ENCODE data around the gene STC2.
"Not testable (repeated sequence)": the region's sequence is repeated elsewhere in the genome, so short reads cannot be mapped to it uniquely, and the experiment has no call there.

The STC2 gene, protein sequence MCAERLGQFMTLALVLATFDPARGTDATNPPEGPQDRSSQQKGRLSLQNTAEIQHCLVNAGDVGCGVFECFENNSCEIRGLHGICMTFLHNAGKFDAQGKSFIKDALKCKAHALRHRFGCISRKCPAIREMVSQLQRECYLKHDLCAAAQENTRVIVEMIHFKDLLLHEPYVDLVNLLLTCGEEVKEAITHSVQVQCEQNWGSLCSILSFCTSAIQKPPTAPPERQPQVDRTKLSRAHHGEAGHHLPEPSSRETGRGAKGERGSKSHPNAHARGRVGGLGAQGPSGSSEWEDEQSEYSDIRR

DNA sequence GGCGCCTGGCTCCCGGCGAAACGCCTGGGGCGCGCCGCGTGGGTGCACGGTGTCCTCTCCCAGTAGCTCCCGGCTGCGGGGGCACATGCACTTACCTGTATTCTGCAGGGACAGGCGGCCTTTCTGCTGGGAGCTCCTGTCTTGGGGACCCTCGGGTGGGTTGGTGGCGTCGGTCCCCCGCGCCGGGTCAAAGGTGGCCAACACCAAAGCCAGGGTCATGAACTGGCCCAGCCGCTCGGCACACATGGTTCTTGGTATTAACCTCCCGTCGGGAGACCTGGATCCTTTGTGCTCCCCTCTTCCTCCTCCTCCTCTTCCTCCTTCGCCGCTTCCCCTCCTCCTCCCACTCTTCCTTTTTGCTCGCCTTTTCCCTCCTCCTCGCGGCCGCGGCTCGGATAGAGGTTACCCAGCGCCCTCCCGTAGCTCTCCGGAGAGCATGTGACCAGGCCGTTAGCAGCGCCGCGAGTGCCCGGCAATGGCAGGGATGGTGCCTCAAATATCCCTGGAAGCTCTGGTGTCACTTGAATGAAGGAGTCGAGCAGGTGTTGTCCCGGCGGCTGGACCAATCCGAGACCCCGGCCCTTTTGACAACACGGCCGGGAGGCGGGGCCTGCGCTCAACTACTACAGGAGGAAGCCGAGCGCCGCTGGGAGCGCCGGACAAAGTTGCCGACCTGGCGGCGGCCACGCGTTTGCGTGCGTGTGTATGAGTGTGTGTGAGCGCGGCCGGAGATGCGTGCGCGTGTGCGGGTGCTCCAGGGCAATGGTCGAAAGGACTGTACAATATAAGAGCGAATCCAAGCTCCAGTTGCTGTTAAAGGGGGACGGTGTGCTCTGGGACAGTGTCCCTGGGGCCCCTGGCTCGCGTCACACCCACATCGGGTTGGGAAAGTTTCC is at the start of gene STC2:
STC2 (minus strand) TSS at position 467 of the 896 bp plus-strand sequence; CDS start at position 246, 221 bp downstream.
- no peak for DNase-seq

DNA sequence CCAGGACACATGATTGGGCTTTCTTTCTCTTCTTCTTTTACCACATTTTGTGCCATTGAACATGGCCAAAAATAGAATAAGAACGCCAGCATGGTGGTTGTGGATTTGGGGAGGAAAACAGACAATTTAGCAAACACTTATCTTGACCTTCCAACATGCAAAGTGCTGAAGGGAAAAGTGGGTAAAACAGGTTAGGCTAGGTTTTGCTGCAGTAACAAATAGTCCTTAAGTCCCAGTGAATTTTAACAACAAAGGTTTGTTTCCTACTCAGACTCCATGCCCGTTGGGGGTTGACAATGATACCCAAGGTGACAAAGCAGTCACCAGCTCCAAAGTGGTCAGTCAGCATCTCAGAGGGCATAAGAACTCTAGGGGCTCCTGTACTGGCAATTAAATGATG is 43.2 kb upstream of the STC2 start:
- DNase-seq = no peak

DNA sequence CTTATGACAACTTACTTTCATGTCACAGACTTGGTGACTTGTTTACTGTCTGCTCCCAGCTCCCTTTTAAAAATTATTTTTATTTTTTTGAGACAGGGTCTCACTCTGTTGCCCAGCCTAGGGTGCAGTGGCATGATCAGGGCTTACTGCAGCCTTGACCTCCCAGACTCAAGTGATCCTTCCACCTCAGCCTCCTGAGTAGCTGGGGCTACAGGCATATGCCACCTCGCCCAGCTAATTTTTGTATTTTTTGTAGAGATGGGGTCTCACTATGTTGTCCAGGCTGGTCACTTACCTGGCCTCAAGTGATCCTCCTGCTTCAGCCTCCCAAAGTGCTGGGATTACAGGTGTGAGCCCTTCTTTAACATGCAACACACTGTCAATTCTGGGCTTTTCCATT is 35.2 kb upstream of the STC2 start:
- DNase-seq = not testable (repeated sequence)

DNA sequence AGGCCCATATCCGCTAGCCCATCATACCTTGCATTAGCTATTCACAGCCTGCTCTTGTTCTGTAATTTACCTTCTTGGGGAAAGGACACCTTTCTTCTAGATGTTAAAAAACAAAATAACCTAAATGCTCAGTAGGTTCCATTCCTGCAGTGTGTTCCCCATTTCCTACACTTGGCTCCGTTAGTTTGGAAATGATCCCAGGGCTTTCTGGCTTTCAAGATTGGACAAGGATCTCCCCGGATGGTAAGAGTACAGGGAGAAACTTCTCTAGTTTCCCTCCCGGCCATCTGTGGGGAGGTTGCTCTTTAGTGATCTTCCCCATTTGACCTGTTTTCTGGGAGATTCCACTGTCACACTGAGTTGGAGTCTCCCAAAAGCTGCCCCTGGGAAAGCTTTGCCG is 27.3 kb upstream of the STC2 start:
- DNase-seq = no peak

DNA sequence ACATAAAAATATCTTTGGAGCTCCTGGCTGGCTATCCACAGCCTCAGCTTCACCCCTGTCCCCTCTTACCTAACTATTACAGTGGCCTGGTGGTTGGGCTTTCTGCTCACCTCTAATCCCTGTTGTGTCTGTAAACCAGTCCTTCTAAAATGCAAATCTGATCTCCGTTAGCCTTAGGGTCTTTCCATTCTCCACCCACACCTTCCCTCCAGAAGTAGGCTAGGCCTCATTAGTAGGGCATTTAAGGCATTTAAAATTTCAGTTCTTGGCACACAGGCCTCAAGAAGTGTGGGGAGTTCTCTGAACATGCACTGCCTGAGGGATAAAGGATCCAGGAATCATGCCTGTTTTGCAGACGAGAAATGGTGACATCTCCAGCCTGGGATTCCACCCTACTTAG is 26.4 kb upstream of the STC2 start:
- DNase-seq = no peak

DNA sequence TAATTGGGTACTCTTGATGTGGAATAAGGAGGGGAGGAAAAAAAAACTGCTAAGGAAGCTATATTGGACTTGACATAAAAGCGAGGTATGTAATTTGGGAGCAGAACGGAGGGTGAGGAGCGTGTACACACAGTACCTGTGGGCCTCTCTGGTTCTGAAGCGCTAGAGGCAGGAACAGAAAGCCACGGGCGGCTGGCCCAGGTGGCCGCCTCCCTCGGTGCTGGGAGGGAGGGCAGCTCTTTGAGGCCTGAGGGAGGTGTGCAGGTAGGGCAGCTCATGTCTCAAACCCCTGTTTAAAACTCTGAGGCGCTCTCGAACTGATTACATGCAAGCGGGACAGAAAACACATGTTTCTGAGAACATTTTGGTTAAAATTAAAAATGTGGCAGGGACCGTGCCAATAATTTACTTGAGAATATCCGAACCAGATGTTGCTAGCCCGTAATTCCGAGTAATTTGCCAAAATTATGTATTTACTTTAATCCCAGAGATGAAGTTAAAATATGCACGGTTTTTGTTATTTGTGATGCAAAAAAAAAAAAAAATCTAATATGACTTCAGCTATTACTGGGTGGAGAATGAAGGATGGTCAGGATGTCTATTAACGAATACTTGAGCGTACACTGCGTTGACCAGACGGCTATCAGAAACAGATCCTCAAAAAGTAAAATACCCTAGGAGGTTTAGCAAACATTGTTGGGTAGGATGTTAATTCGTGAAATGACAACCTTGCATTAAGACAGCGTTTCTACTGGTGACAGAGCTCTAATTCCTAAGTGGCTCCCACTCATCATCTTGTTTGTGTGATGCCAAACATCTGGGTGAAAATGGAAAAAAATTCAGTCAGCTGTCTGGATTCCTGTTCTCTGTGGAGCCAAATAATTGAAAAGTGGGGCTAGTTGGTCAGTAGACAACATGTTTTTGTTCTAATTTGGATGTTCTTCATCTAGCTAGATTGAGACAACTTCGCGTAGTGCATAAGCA is 24.4 kb upstream of the STC2 start:
- no peak for DNase-seq

DNA sequence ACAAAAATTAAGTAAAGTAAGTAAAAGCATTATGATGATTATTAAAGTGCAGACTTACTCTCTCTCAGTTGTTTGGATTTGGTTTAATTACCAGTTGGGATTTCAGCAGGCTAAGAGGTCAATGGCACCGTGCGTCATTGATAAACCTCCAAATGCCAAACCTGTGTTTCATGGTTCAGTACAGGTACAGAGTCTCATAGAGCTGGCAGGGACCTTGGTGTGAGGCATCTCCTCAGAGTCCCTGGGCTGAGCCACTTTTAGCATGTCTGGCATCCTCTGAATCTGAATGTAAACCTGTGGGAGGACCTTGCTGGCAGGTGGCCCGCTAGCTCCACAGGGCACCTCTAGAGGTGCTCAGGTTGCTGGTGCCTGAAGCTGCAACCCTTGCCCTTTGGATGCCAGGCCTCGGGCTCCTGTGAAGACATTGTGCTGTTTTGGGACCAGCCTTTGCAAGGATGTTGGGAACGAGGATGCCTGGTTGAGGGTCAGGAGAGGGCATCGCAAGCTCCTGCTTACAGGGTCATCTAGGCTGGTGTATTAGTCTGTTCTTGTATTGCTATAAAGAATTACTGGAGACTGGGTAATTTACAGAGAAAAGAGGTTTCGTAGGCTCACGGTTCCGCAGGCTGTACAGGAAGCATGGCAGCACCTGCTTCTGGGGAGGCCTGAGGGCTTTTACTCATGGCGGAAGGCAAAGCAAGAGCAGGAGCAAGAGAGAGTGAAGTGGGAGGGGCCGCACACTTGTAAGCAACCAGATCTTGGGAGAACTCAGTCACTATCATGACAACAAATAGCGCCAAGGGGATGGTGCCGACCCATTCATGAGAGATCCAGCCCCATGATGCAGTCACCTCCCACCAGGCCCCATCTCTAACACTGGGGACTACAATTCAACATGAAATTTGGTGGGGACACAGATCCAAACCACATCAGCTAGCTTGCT is 14.9 kb upstream of the STC2 start:
- DNase-seq = no peak

DNA sequence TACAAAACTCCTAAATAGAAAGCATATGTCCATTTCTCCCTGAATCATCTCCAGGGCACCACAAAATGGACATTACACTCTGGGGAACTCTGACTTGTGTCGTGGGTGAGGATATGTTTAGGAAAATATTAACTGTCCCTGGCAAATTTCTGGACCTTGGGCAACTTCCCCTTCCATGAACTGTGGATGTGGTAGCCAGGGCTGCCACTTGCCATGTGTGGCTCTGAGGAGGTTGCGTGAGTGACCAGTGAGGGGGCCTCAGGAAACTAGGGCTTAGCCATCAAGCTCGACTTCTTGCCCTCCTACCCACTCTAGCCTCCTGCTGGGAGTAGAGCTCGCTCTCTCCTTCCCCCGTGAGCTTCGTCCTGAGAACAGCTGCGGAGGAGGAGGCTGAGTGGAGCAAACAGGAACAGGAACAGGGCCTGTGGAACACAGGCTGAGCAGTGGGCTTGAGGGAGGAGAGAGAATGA is 13.8 kb upstream of the STC2 start:
- no peak for DNase-seq

DNA sequence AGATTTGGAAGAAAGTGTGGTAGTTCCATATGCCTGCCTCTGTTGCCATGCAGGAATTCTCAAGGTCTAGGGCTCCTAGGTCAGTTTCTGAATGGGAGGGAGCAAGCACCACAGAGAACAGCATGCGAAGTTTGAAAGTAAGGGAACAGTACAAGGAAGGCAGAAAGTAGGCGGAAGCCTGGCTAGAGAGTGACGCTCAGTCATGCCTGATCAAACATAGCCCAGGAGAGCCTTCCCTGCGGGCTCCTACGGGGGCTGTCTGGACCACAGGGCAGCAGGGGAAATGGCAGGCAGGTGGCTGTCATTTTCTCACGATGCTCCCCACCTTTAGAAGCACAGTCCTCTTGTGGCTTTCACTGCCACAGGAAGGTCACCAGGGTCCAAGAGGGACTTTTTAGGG is 12.8 kb upstream of the STC2 start:
- DNase-seq = no peak

DNA sequence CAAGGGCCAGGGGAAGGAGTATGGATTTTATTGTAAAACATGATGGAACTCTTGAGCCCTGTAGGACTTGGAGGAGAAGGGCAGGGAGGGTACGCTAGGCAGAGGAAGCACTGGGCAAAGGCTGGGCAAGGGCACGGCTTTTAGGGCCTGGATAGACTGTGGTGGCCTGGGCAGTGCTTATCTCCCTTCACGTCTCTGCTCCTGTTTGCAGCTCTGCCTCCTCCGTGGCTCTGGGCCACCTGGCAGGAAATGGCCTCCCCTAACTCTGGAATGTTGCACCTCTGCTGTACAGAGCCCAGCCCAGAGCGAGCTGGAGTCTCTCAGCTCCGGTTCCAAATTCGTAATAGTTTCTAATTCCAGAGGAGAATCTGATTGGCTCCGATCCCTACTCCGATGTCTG is 12.2 kb upstream of the STC2 start:
- DNase-seq = no peak

DNA sequence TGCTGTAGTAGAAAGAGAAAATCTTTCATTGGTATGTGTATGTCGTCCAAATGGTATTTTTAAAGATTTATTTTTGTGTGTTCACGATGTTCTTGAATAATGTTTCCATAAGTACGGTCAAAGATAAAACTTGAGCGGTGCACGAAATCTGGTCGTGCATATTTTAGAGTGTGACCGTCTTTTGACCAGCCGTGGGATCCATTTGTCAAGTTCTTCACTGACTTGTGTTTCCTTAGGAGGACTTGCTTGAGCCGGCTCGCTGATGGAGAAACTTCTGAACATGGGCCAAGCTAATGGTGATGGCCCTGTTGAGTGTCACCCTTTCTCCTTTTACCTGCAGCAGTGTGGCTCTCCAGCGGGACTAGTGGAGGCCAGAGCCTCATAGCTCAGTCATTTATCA is 11.1 kb upstream of the STC2 start:
- no peak for DNase-seq

DNA sequence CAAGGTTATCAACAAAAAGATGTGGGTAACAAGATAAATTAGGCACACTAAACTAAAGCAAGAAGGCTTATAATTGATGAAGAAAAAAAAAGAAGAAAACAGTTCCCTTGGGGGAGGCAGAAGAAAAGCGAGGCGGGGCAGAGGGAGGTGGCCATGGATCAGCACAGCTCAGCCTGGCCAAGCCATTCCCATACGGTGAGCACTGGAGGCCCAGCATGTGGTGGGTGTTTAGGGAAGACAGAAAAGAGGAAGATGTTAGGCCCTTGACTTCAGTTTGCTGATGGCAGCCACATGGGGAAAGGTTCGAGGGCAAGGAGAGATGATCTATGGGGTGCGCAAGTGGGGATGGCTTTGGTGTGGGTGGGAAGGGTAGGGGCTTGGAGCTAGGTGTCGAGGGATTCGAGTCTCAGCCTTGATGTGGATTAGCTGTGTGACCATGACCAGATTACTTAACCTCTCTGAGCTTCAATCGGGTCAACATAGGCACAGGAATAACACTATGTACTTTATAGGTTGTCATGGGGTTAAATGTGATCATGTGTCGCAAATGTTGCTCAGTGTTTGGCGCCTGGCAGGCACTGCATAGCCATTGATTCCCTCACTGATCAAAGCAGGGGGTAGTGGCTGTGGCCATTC is 10.3 kb upstream of the STC2 start:
- DNase-seq = no peak

DNA sequence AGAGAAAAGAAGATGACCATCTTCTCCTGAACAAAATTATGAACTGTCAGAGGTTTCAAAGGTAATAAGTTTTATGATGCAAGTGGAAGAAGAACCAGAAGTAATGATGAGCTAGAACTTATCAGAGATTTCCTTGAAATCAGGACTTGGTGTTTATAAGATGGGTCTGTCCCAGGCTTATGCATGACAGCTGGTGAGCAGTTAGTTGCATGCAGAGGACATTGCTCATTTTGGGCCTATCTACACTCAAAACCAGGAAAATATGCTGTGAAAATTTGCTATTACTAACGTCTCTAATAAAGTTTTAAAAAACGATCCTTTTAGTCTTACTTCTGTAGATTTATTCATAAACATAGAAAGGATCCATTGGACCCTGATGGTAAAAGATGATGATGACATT is 6.6 kb upstream of the STC2 start:
- DNase-seq = no peak

DNA sequence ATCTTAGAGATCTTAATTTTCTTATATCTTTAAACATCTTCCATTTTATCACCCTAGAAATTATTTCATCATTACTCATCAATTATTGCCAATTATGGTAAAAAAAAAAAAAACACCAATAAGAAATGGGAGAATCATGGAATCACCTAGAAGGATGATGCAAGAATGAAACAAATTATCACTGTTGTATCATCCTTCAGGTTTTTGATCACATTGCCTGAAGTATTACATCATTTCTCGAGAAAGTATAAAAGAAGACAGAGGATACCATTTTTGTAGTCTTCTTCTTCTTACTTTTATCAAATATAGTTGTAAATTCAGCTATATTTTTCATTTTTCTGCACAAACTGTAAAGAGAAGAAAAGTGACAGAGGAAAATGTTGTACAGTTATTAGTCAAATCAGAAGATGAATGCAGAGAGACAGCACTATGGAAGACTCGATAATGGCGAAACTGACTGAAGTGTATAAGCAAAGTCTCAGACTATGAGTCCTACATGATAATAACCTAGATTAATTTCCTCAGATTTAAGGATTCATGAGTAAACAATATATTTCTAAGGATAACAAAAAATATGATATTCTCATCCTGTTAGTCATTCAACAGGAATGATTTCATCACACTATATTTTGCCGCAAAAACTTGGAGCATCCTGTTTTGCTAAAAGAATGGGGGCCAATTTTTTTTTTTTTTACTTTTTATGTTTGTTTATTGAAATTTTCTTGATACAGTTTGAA is 5.9 kb upstream of the STC2 start:
- no peak for DNase-seq

DNA sequence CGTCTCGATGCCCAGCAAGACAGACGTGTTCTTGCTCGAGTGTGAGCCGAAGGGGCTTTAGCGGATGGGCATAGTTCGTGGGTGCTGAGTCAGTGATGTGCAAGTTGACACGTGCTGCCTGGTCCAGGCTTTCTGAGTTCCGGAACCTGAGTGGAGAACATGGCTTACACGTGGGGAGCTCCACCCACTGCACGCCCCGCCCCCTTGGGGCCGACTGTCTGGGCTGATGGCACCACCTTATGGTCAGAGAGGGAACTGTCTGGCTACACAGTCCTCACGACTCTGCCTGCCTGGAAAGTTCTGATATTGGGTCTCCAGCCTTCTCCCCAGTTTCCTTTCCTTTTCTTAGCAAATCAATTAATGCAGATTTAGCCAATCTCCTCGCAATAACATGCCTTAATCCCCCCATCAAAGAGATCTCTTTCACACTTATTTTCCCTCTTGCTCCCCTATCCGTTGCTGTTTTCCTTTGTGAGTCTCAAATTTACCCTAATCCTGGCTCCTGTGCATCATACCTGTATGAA is 3.8 kb upstream of the STC2 start:
- peak; percentile 20 to 78 for DNase-seq

DNA sequence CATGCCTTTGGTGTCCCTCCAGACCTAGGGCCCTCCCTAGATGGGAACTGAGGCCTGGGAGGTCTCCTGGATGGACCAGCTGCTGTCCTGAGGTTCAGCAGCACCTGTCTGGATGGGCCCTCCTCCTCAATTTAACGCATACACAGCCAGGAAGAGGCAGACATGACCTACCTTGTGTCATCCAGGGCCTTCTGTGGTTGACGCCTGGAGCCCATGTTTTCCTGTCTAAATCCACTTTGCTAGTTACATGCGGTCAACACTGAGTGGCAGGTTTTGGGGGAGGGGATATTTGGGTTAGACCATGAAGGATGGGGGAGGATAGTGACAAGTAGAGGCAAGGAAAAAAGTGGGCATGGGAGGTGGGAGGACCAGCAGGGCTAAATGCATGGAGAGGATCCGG is 3.1 kb upstream of the STC2 start:
- no peak for DNase-seq

DNA sequence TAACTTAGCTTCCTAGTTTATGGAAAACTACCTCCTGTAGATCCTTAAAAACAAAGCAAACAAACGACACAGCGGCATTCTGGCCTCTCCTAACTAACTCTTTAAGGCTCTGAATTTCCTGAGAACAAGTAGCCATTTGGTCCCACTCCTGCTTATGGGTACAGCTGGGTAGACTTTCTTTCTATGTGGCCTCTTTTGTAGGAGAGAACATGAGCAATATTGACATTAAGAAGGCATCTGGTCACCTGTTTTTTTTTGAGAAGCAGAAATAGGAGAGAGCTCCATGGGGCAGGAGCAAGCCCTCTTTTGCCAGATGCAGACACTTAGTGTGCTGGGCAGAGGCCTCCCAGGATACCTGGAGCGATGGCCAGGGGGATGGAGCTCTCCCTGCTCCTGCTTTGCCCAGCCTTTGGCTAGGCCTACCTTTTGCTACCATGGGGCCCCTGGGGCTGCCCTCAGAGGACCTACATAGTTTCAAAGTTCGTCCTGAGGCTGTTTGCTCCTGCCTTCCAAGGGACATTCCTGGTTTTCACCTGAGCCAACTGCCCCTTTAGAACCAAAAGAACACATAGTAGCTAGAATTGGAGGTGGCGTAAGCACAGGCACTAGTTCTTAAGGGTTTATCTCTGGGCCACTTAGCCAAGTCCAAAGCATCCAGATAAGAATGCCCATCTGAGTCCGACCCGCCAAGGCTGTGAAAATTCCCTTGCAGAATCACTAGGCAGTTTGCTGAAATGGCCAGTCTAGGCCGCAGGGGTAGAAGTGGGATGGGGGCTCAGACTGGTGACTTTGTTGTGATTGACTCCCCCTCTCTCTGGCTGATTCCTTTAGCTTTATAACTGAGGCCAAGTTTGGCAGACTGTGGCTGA is 2.4 kb upstream of the STC2 start:
- no peak for DNase-seq

DNA sequence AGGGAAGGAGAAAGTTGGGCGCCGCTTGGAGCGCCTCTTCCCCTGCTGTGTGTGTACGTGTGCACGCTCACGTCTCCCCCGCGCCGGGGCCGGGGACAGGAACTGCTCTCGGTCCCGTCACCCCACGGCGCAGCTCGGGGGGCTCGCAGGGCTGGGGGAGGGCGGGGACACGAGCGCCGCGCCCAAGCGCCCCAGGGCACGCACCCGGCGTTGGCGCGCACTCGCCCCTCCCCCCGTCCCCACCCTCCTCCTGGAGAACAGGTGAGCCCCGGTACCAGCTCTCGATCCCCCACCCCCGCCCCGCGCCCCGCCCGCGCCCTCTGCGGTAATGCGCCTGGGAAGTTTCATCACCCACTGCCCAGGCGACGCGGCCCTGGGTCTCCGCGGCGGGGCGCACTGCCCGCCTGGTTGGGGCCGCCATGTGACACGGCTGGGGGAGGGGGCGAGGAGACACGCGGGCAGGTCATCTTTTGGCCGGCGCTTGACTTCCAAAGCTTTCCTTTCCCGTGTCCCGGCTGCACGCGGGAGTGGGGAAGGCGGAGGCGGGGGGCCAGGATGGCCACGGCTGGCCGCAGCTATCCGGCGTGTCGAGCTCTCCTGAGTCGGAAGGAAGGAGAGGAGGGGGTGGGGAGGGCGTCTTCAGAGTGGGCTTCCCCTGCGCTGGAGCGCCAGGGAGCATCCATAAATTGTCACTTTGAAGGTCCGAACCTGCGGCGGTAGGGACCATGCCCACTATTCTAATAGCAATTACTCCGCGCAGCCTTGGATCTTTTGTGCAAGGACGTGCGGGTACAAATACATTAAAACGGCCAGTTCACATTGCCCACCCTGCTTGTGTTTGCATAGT is 1.5 kb upstream of the STC2 start:
- no peak for DNase-seq
